ENCODE data around the gene MGAT2. TPM values are rescaled to one million over a fixed set of nuclear protein-coding genes. Genes with fewer than 3 reads are reported as not detected.
"Not testable (repeated sequence)": the region's sequence is repeated elsewhere in the genome, so short reads cannot be mapped to it uniquely, and the experiment has no call there.

Gene MGAT2
- total RNA-seq (10 to 100 TPM; 14.4 to 22.1 (median 16.3) TPM), polyA plus RNA-seq (12.0 TPM)
- long read RNA-seq, donor 1, transcript MGAT2-201 (1 exons, 2,687 nt) = major isoform, 49 of 49 reads
- long read RNA-seq, donor 1, partial matches to known transcripts = 0 of 49 reads
- long read RNA-seq, donor 1, other reads (novel, unspliced or antisense) = 0 of 49 reads
- long read RNA-seq, donor 2, transcript MGAT2-201 (1 exons, 2,687 nt) = major isoform, 14 of 16 reads
- long read RNA-seq, donor 2, partial matches to known transcripts = 0 of 16 reads
- long read RNA-seq, donor 2, other reads (novel, unspliced or antisense) = 2 of 16 reads
- long read RNA-seq, donor 3, transcript MGAT2-201 (1 exons, 2,687 nt) = major isoform, 62 of 62 reads
- long read RNA-seq, donor 3, partial matches to known transcripts = 0 of 62 reads
- long read RNA-seq, donor 3, other reads (novel, unspliced or antisense) = 0 of 62 reads
- long read RNA-seq, donor 4, transcript MGAT2-201 (1 exons, 2,687 nt) = major isoform, 27 of 27 reads
- long read RNA-seq, donor 4, partial matches to known transcripts = 0 of 27 reads
- long read RNA-seq, donor 4, other reads (novel, unspliced or antisense) = 0 of 27 reads

DNA sequence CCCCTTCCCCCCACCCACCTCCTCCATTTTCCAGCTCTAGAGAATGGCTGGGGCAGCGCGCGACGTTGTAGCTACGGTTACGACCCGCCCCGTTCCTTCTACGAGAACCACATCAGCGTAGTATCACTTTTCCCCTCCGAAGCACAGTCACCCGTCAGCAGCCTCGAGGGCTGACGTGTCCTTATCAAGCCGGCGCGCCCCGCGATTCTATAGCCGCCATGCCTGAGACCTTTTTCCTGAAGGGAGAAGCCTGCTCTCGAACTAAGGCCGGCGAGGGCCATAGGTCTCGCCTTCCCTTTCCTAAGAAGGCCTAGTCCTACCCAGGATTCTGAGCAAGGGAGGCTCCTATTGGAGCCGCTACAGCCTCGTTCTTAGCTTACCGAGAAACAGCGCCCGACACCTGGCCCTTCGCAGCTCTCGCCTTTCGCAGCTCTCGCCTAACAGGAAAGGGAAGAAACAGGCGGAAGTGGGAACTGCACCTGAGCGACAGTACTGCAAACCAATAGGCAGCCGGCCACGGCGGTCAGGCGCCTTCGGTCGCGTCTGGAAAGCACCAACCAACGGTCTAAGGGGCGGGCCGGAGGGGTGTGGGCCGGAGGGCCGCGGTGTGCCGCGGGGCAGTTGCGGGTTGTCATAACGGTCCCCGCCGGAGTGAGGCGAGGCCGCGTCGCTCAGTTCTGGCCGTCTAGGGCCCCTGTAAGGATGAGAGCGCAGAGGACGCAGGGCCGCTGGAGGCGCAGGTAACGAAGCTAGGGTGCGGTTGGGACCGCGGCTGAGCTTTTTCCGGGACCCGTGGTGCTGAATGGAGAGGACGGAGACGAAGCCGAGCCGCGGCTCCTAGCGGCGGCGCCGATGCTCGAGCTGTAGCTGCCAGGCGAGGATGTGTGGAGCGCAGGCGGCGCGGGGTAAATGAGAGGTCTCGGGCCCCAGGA is at the start of gene MGAT2, which contains the start of gene RPL36AL:
MGAT2 (plus strand) TSS at position 618 of the 932 bp plus-strand sequence. CDS start 470 bp downstream, outside the sequence.
RPL36AL (minus strand) TSS at position 445 of the 932 bp plus-strand sequence. CDS start 1,522 bp downstream, outside the sequence.
- WGBS = under 1% methylated on average over 85 of the region's 85 CpGs
- Histone ChIP-seq H3K9me3 (ENCODE audit: control insufficient read depth, low read length) (no peaks in the 10 kb centered on the region), H3K27ac (ENCODE audit: low read length) (peak within 1 kb of the TSS; percentile 99), H3K4me3 (ENCODE audit: low read length) (peak within 1 kb of the TSS; percentile 90), H3K27me3 (ENCODE audit: control insufficient read depth, insufficient read depth) (no peaks in the 10 kb centered on the region), H3K4me1 (ENCODE audit: control insufficient read depth, insufficient read depth, low read length) (peaks cover 5% of the 10 kb centered on the region)
- DNase-seq = peak; percentile 99
- intact Hi-C loops (cut with DNase I) = no loop called here
- ATAC-seq = peak; percentile 99

DNA sequence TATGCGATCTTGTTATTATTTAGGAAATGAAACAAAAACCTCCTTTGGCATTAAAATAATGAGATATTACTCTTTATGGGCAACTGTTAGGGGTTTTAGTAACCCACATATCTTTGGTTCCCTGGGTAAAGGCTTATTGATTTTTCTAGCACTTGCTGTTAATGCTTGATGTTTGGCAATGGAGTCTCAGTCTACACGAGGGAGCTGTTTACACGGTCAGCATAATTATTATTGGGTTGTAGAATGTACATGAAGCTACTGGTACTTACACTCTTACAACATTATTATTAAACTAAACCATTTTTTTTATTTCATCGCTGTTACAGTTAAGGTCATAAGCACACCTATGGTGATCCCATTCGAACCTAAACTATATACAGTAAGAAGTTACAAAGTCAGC is 46.6 kb upstream of the MGAT2 start:
- no peak overlapping the region for H3K4me3 ChIP-seq (ENCODE audit: low read length)

DNA sequence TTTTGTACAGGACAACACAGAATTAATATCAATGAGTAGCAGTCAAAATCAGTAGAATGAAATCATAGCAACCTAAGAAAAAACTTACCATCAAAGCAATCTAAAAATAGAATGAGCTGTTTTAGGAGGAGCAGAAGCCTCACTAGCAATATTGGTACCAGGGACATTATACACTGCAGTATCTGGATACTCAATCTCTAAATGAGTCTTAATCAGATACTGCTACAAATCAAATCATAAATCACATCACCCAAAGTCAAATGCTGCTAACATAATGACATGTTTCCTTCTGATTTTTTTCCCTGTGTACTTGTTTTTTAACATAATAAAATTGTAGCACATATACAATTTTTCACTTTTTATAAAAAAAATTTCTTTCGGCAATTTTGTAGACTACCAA is 42.5 kb upstream of the MGAT2 start:
- Histone ChIP-seq H3K4me3 (ENCODE audit: low read length) (no peak overlapping the region), H3K9me3 (ENCODE audit: control insufficient read depth, low read length) (no peaks in the 10 kb centered on the region), H3K27ac (ENCODE audit: low read length) (no peak overlapping the region), H3K27me3 (ENCODE audit: control insufficient read depth, insufficient read depth) (no peaks in the 10 kb centered on the region), H3K4me1 (ENCODE audit: control insufficient read depth, insufficient read depth, low read length) (peaks cover 2% of the 10 kb centered on the region)
- DNase-seq = no peak
- intact Hi-C loops (cut with DNase I) = no loop called here
- 96% methylated on average over 1 of the region's 1 CpG for WGBS
- no peak for ATAC-seq

More for the DNA sequence above, 46.6 kb upstream of the MGAT2 start:
- intact Hi-C loops (cut with DNase I) = no loop called here
- DNase-seq (no peak), ATAC-seq (no peak)
- Histone ChIP-seq H3K27me3 (ENCODE audit: control insufficient read depth, insufficient read depth) (no peaks in the 10 kb centered on the region), H3K9me3 (ENCODE audit: control insufficient read depth, low read length) (no peaks in the 10 kb centered on the region), H3K4me1 (ENCODE audit: control insufficient read depth, insufficient read depth, low read length) (peaks cover 1% of the 10 kb centered on the region), H3K27ac (ENCODE audit: low read length) (no peak overlapping the region)
- 83% methylated on average over 5 of the region's 5 CpGs for WGBS

DNA sequence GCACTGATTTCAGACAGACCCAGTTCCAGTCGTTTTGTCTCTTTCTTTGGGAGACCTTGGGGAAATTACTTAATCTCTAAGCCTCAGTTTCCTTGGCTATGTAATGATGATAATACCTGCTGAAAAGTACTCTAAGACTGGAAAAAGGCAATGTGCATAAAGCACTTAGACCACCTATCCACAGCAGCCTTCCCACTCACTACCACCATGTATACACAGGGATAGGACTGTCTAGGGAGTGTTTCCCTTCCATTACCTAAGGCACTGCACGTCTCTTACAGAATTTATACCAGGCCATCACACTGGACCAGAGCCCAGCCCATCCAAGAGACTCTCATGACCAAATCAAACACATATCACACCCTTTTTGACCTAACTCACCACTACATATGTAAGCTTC is 40.8 kb upstream of the MGAT2 start:
- Histone ChIP-seq H3K27me3 (ENCODE audit: control insufficient read depth, insufficient read depth) (no peaks in the 10 kb centered on the region), H3K9me3 (ENCODE audit: control insufficient read depth, low read length) (no peaks in the 10 kb centered on the region), H3K4me1 (ENCODE audit: control insufficient read depth, insufficient read depth, low read length) (peaks cover 7% of the 10 kb centered on the region), H3K4me3 (ENCODE audit: low read length) (no peak overlapping the region), H3K27ac (ENCODE audit: low read length) (no peak overlapping the region)
- intact Hi-C loops (cut with DNase I) = no loop called here
- WGBS = 81% methylated on average over 2 of the region's 2 CpGs
- no peak for DNase-seq
- no peak for ATAC-seq

DNA sequence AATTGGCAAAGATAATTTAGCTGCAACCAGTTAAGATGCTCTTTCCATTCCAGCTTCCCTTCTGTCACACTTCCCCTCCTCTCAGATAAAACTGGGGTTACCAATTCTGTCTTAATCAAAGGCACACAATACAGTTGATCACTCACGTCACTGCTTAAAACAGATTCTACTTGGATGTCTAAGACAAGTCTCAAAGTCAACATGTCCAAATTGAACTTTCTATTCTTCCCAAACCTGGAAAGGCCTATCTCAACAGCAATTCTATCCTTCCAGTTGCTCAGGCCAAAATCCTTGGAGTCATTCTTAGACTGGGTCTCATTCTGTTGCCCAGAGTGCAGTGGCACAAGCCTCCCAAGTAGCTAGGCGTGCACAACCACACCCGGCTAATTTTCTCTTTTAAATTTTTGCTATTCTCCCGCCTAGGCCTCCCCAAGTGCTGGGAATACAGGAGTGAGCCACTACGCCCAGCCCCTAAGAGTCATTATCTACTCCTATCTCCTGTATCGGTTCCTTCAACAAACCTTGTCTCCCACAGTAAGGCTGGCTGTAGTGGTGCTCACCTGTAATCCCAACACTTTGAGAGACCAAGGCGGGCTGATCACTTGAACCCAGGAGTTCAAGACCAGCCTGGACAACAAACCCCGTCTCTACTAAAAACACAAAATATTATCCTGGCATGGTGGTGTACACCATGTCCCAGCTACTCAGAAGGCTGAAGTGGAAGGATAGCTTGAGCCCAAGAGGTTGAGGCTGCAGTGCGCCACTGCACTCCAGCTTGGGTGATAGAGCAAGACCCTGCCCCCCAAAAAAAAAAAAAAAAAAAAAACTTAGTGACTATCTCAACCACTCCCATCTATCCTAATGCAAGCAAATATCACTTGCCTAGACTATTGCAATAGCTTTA is 39.1 kb upstream of the MGAT2 start:
- ATAC-seq = no peak
- intact Hi-C loops (cut with DNase I) = no loop called here
- Histone ChIP-seq H3K9me3 (ENCODE audit: control insufficient read depth, low read length) (no peaks in the 10 kb centered on the region), H3K27ac (ENCODE audit: low read length) (no peak overlapping the region), H3K27me3 (ENCODE audit: control insufficient read depth, insufficient read depth) (no peaks in the 10 kb centered on the region), H3K4me3 (ENCODE audit: low read length) (no peak overlapping the region), H3K4me1 (ENCODE audit: control insufficient read depth, insufficient read depth, low read length) (peaks cover 9% of the 10 kb centered on the region)
- WGBS = 92% methylated on average over 9 of the region's 9 CpGs
- DNase-seq = no peak

DNA sequence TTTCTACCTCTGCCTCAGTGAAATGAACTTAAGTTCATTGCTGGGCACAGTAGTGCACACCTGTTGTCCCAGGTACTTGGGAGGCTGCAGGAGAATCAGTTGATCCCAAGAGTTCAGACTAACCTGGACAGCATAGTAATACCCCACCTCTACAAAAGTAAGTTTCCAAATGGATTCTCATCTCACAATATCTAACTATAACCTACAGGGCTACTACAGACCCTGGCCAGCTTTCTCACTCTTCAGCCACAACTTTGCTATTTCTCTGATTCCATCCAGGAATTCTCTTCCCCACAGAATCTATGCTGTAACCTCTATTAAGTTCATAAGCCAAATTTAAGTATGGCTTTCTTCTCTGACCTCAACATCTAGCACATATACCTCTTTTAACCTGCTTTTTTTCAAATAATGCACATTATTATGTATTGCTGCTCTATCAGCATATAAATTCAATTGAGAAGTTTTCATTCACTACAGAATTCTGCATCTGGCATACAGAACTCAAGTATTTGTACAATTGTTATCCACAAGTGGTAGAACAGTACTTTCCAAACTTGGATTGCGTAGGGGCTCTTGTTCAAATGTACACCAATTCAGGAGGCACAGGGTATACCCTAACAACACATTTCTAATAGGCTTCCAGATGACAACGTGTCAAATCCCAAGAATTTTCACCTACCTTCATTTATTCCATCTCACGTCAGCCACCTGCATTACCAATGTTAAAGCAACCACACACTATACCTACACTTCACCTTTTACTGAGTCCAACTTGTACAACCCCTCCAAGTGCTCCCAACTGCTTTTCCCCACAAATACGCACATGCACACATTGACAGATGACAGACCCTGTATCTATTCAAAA is 38.3 kb upstream of the MGAT2 start:
- Histone ChIP-seq H3K4me3 (ENCODE audit: low read length) (no peak overlapping the region), H3K27ac (ENCODE audit: low read length) (no peak overlapping the region), H3K9me3 (ENCODE audit: control insufficient read depth, low read length) (no peaks in the 10 kb centered on the region), H3K4me1 (ENCODE audit: control insufficient read depth, insufficient read depth, low read length) (peaks cover 9% of the 10 kb centered on the region), H3K27me3 (ENCODE audit: control insufficient read depth, insufficient read depth) (no peaks in the 10 kb centered on the region)
- intact Hi-C loops (cut with DNase I) = no loop called here
- no peak for ATAC-seq
- no peak for DNase-seq
- WGBS = 89% methylated on average over 4 of the region's 4 CpGs

GRCh38 chr14:49583629-49584028 is 37.0 kb upstream of the MGAT2 start:
- H3K9me3 ChIP-seq (ENCODE audit: control insufficient read depth, low read length) = no peaks in the 10 kb centered on the region
- 92% methylated on average over 6 of the region's 6 CpGs for WGBS
- H3K27ac ChIP-seq (ENCODE audit: low read length) = no peak overlapping the region
- no peaks in the 10 kb centered on the region for H3K27me3 ChIP-seq (ENCODE audit: control insufficient read depth, insufficient read depth)
- ATAC-seq (no peak), DNase-seq (no peak)
- peaks cover 9% of the 10 kb centered on the region for H3K4me1 ChIP-seq (ENCODE audit: control insufficient read depth, insufficient read depth, low read length)
- H3K4me3 ChIP-seq (ENCODE audit: low read length) = no peak overlapping the region
- intact Hi-C loops (cut with DNase I) = no loop called here

- Histone ChIP-seq H3K9me3 (ENCODE audit: control insufficient read depth, low read length) (no peaks in the 10 kb centered on the region), H3K27ac (ENCODE audit: low read length) (no peak overlapping the region), H3K4me1 (ENCODE audit: control insufficient read depth, insufficient read depth, low read length) (peaks cover 9% of the 10 kb centered on the region), H3K27me3 (ENCODE audit: control insufficient read depth, insufficient read depth) (no peaks in the 10 kb centered on the region), H3K4me3 (ENCODE audit: low read length) (no peak overlapping the region)
- WGBS = 90% methylated on average over 11 of the region's 11 CpGs
- DNase-seq (no peak), ATAC-seq (no peak)
- intact Hi-C loops (cut with DNase I) = no loop called here
Observed at GRCh38 chr14:49584058-49584457, 36.5 kb upstream of the MGAT2 start.

GRCh38 chr14:49584981-49585640 is 35.5 kb upstream of the MGAT2 start:
- H3K9me3 ChIP-seq (ENCODE audit: control insufficient read depth, low read length); DNase-seq; H3K27me3 ChIP-seq (ENCODE audit: control insufficient read depth, insufficient read depth); H3K4me1 ChIP-seq (ENCODE audit: control insufficient read depth, insufficient read depth, low read length); H3K27ac ChIP-seq (ENCODE audit: low read length); intact Hi-C loops (cut with DNase I); ATAC-seq: not testable (repeated sequence)
- peak overlapping the region; percentile 100 for H3K4me3 ChIP-seq (ENCODE audit: low read length)
- WGBS = 18% methylated on average over 32 of the region's 32 CpGs
